Astrocyte of the hippocampus (primary cell): ENCODE measurements around the gene PTPRQ.
"Not testable (repeated sequence)": the region's sequence is repeated elsewhere in the genome, so short reads cannot be mapped to it uniquely, and the experiment has no call there.

Source experiments
- DNase-seq: peaks from one replicate; pipeline ENCODE4 v3.0.0; 2011; ENCODE audit warnings: low read depth, low spot score

PTPRQ gene

GRCh38 chr12:80443974-80444666 lies at the start of gene PTPRQ:
PTPRQ (plus strand) TSS chr12:80444235; CDS start chr12:80444346, 111 bp downstream.
- peak; percentile 5 for DNase-seq

- peak; percentile 66 for DNase-seq
Observed at GRCh38 chr12:80400571-80400991, 43.5 kb upstream of the PTPRQ start.

- no peak for DNase-seq
Observed at GRCh38 chr12:80401191-80401590, 42.8 kb upstream of the PTPRQ start.

- no peak for DNase-seq
Observed at GRCh38 chr12:80404629-80405028, 39.4 kb upstream of the PTPRQ start.

- no peak for DNase-seq
Observed at GRCh38 chr12:80406253-80406652, 37.8 kb upstream of the PTPRQ start.

- DNase-seq: no peak
Observed at GRCh38 chr12:80411787-80412186, 32.2 kb upstream of the PTPRQ start.

- peak; percentile 73 for DNase-seq
Observed at GRCh38 chr12:80412343-80412953, 31.6 kb upstream of the PTPRQ start.

- DNase-seq: no peak
Observed at GRCh38 chr12:80413462-80413861, 30.6 kb upstream of the PTPRQ start.

- DNase-seq: no peak
Observed at GRCh38 chr12:80415466-80415865, 28.6 kb upstream of the PTPRQ start.

- DNase-seq: no peak
Observed at GRCh38 chr12:80419644-80420043, 24.4 kb upstream of the PTPRQ start.

- DNase-seq: no peak
Observed at GRCh38 chr12:80420075-80420474, 24.0 kb upstream of the PTPRQ start.

- DNase-seq: peak; percentile 7
Observed at GRCh38 chr12:80422550-80422949, 21.5 kb upstream of the PTPRQ start.

- no peak for DNase-seq
Observed at GRCh38 chr12:80432061-80432460, 12.0 kb upstream of the PTPRQ start.

- DNase-seq: peak; percentile 65
Observed at GRCh38 chr12:80441921-80442320, 2.1 kb upstream of the PTPRQ start.

GRCh38 chr12:80442426-80443222 lies 1.4 kb upstream of the PTPRQ start:
- peak; percentile 70 for DNase-seq

- peak; percentile 6 for DNase-seq
Observed at GRCh38 chr12:80445083-80445793, 1.2 kb downstream of the PTPRQ start.

GRCh38 chr12:80456513-80456912 lies 12.5 kb downstream of the PTPRQ start:
- DNase-seq: no peak

- DNase-seq: no peak
Observed at GRCh38 chr12:80460972-80461371, 16.9 kb downstream of the PTPRQ start.

GRCh38 chr12:80461851-80462250 lies 17.8 kb downstream of the PTPRQ start:
- DNase-seq: not testable (repeated sequence)

GRCh38 chr12:80469681-80470080 lies 25.6 kb downstream of the PTPRQ start:
- DNase-seq: no peak

- no peak for DNase-seq
Observed at GRCh38 chr12:80470403-80470802, 26.4 kb downstream of the PTPRQ start.

- no peak for DNase-seq
Observed at GRCh38 chr12:80472236-80472635, 28.2 kb downstream of the PTPRQ start.
